Parietal lobe (tissue), 1 donor: ENCODE measurements around the gene TAAR1. TPM values are rescaled to one million over a fixed set of nuclear protein-coding genes. Genes with fewer than 3 reads are reported as not detected.

Source experiments
- total RNA-seq: library from RNA; depleted of rRNA; stranded (reverse); fragments of >200 nt; gene quantifications from one replicate; pipeline ENCODE4 v1.2.3, GENCODE V29; 2014

The TAAR1 gene
- not detected for total RNA-seq

DNA sequence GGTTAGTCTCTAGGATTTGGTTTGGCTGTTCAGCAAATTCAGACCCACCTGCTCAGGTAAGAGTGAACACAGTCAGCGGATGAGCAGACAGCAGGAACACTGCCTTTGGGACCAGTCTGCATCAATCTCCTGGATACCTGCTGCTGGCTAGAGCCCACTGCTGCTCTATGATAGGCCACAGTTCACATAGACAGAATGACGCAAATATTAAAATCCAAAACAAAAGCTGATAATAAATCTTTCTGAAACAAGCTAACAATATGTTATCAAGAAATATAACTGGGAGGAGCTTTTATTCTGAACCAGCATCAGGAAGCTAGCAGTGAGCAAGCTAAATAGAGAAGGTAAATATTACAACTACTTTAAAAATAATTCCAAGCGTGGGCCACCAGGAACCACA lies at the start of gene TAAR1:
TAAR1 (minus strand) TSS at position 101 of the 400 bp plus-strand sequence. CDS start 13,179 bp downstream, outside the sequence.

GRCh38 chr6:132624175-132624574 lies 34.8 kb downstream of the TAAR1 start, which contains the start of gene TAAR2:
Gene TAAR2 (minus strand): TSS chr6:132624275. CDS start chr6:132624275, 0 bp downstream.

Other genes starting within 250 kb of the TAAR1 start
- gene STX7, start 146.1 kb downstream of the TAAR1 start, total RNA-seq: 78.3 TPM
- not detected for gene TAAR9, start 120.9 kb downstream of the TAAR1 start, total RNA-seq
- gene TAAR8, start 106.5 kb downstream of the TAAR1 start, total RNA-seq: not detected
- gene TAAR6, start 88.9 kb downstream of the TAAR1 start, total RNA-seq: not detected
- gene TAAR5, start 69.4 kb downstream of the TAAR1 start, total RNA-seq: not detected
- gene TAAR2, start 34.9 kb downstream of the TAAR1 start, total RNA-seq: not detected
- not detected for gene VNN1, start 54.9 kb upstream of the TAAR1 start, total RNA-seq
- gene VNN2, start 98.7 kb upstream of the TAAR1 start, total RNA-seq: 0.94 TPM
- 9.7 TPM for gene SLC18B1, start 139.5 kb upstream of the TAAR1 start, total RNA-seq
- 540 TPM for gene RPS12, start 155.4 kb upstream of the TAAR1 start, total RNA-seq